ENCODE measurements around the gene SLMAP.

The SLMAP gene, protein sequence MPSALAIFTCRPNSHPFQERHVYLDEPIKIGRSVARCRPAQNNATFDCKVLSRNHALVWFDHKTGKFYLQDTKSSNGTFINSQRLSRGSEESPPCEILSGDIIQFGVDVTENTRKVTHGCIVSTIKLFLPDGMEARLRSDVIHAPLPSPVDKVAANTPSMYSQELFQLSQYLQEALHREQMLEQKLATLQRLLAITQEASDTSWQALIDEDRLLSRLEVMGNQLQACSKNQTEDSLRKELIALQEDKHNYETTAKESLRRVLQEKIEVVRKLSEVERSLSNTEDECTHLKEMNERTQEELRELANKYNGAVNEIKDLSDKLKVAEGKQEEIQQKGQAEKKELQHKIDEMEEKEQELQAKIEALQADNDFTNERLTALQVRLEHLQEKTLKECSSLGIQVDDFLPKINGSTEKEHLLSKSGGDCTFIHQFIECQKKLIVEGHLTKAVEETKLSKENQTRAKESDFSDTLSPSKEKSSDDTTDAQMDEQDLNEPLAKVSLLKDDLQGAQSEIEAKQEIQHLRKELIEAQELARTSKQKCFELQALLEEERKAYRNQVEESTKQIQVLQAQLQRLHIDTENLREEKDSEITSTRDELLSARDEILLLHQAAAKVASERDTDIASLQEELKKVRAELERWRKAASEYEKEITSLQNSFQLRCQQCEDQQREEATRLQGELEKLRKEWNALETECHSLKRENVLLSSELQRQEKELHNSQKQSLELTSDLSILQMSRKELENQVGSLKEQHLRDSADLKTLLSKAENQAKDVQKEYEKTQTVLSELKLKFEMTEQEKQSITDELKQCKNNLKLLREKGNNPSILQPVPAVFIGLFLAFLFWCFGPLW

DNA sequence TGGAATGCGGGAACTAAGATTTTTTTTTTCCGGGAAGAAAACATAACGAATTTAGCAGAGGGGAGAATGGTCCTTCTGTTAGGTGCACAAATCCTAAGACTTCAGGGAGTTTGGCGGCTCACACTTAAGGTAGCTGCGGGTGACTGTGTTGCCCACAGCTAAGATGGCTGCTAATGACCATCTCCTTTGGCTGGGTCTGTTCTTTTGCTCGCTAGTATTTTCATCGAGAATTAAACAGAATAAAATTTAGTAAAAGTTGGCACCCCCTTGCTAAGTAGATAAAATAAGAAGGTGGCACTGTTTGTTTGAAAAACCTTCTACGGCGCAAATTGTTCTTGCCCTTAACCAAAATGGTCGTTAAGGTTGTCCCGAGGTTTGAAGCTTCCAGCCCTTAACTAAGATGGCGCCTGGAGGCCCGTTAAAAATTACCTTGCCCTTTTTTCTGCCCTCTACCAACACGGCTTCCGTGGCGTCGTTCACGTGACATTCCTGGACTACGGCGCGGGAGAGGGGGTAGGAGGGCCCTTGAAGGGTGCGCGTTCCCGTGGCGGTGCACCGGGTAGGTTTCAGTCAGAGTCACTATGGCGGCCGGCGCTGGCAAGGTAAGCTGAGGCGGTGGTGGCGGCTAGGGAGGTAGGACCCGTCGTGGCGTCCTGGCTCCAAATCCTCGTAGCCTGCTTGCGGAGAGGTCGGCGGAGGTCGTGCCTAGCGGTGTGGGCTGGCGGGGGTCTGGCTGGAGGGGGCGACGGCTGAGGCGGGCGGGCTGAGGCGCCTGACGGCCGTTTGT lies at the start of gene SLMAP:
Gene SLMAP (plus strand): TSS at position 569 of the 787 bp plus-strand sequence. CDS start 1,343 bp downstream, outside the sequence.
- DNase-seq, result peak; percentile 80

DNA sequence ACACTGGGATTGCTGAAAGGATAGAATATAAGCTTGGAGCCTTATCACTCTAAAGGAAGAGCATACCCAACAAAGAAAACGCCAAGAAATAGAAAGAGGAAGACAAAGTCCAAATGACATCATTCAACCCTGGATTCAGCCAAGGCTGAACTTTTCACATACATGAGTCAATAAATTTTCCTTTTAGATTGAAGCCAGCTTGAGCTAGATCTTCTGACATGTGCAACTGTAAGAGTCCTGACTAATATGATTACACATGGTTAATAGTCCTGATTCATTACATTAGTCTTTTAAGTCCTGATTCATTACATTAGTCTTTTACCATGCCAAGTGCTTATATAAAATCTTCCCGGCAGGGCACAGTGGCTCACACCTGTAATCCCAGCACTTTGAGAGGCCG lies 49.6 kb upstream of the SLMAP start:
- DNase-seq, result no peak

DNA sequence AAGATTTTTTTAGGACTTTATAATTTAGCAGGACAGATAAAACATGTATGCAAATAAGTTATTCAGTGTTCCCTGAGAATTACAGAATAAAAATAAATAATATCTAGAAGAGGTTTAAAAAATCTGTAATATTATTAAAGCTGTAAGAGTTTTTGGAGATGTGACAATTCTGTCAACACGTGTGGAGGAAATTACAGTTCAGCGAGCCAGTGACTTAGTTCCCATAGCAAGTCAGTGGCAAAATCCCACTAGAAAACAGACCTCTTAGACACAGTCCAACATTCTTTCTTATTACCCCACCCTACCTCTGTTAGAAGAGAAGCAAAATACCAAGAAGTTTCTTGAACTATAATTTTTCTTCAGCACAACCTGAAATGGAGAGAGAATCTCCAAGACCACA lies 47.1 kb upstream of the SLMAP start:
- no peak for DNase-seq

DNA sequence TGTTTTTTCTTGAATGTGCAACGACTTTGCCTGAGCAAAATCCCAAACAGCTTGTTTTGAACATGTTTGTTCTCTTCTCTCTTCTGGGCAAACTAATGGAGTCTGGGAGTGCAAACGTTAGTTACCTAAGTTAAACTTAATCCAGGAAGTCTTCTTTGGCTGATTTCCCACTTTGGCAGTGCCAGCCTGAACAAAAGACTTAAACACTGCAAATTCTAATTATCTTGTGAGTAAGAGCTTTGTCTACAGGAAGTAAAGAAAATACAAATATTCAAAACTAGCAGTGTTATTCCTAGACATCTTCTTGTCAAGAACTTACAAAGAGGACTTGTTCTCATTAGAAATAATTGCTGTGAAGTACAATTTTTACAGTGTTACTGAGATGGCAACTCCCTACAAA lies 46.5 kb upstream of the SLMAP start:
- no peak for DNase-seq

DNA sequence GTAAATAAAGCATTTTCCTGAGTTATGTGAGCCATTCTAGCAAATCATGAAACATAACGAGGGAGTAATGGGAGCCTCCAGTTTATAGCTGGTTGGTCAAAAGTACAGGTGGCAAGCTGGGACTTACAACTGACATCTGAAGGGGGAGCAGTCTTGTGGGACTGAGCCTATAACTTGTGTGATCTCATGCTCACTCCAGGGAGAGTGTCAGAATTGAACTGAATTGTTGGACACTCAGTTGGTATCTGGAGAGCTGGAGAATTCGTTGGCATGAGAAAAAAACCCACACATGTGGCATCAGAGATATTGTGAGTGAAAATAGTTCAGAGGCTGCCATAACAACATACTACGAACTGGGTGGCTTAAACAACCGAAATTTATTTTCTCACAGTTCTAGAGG lies 40.4 kb upstream of the SLMAP start:
- DNase-seq, result no peak

DNA sequence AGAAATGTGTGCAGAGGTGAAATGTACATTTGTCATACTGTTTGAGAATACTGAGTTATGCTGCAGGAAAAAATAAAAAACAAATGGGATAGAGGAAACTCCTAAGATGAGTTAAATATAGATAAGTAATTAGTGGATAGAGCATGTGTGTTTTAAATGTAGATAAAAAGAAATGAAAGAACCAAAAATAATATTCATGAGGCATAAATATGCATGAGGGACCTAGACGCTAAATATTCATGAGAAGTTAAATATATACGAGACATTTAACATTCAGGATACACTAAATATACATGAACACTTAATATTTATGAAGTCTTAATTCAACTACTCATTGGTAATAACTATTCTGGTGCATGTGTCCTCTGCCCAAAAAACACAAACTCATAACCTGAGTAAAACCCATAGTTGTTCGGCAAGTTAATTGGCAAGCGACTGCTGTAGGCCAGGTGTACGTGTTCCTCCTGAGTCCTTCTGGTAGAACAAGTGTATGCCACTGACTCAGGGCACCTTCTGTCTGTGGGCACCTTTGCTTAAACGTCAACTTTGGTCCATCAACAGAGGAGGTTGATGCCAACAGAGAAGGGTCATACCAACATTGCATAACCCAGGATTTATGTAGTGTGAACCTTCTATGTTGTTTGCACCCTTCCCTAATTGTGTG lies 38.8 kb upstream of the SLMAP start:
- no peak for DNase-seq

DNA sequence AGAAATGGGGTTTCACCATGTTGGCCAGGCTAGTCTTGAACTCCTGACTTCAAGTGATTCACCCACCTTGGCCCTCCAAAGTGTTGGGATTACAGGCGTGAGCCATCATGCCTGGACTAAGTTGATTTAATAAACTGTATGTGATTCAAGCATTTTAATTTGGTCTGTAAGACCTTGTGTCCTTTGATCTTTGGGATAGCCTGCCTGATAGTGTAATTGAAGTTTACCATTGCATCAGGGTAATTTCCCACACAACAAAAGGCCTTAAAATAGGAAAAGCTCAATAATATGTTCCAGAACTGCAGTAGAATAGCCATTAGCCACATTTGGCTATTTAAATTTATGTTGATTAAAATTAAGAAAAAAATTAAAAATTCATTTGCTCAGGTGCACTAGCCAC lies 38.0 kb upstream of the SLMAP start:
- DNase-seq, result no peak

DNA sequence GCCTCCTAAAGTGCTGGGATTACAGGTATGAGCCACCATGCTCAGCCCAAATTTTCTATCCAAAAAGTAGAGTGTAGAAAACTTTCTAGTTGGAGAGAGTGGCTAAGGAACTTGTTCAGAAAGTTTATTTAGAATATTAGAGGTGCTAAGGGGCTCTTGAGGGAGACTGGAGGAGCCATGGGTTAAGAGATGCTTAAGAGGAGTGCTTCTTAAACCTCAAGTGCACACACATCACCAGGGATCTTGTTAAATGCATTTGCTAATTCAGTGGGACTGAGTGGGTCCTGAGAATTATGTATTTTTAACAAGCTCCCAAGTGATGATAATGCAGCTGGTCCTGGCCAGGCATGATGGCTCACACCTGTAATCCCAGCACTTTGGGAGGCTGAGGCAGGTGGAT lies 29.7 kb upstream of the SLMAP start:
- no peak for DNase-seq

DNA sequence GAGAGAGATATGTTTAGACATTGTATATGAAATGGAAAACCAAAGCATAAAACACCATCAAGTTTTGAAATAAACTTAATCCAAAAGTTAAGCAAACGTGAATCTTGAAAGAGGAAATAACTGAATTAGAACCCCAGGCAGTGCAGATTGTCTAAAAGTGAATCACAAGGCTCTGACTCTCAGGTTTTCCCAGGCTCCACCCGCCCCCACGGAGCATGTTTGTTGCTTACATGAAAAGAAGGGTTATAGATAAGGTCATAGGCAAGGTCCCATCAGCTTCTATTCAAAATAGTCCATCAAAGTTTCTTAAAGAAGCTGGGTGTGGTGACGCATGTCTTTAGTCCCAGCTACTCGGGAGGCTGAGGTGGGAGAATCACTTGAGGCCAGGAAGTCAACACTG lies 29.0 kb upstream of the SLMAP start:
- DNase-seq, result no peak

DNA sequence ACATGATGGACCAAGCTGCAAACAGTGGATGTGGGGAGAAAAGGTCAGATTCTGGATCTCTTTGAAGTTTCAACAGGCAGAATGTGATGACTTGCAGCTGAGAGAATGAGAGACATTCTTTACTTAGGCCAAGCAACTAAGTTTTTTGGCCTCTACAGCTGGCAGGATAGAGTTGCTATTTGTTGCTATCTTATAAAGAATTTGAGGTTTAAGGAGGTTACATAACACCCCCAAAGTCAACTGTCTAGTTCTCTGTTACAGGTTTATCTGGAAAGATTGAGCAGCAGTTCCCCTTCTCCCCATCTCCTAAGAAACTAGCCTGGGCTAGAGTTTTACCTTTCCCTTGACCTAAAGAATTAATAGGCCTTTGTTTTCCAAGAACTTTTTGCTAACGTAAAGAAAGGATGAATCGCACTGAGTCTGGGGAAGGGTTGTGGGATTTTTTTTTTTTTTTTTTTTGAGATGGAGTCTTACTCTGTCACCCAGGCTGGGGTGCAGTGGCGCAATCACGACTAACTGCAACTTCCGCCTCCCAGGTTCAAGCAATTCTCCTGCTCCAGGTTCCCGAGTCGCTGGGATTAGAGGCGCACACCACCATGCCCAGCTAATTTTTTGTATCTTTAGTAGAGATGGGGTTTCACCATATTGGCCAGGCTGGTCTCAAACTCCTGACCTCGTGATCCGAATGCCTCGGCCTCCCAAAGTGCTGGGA lies 26.6 kb upstream of the SLMAP start:
- no peak for DNase-seq

DNA sequence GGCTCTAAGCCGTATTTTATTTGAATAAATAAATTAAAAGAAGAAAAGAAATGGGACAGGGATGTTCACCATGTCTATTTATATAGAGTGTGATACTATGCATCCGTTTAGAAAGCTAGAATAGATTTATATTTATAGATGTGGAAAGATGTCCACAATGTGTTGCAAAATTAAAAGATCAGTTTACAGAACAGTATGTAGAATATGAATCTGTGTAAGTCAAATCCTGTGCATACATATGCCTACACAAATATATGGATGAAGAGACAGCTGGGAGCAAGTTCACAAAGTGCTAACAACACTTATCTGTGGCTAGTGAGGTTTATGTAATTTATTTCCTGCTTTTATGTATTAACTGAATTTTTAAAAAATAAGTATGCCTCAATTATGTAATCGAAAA lies 25.4 kb upstream of the SLMAP start:
- DNase-seq, result no peak

DNA sequence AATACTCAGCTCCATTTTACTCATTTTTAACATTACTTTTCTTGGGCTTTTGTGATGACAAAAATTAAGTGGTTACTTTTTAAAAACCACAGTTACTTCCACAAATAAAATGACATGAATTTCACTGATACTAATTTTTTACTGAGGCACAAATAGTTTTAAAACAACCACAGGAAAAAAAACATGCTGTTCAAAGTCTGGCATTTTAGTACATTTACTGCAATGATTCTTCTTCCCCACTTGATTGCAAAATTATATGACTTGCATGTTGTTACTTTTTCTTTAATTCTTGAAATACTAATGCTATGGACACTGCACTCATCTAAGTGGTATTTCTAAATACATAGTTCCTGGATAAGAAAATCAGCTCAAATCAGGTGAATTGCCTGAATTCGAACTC lies 24.8 kb upstream of the SLMAP start:
- DNase-seq, result no peak

DNA sequence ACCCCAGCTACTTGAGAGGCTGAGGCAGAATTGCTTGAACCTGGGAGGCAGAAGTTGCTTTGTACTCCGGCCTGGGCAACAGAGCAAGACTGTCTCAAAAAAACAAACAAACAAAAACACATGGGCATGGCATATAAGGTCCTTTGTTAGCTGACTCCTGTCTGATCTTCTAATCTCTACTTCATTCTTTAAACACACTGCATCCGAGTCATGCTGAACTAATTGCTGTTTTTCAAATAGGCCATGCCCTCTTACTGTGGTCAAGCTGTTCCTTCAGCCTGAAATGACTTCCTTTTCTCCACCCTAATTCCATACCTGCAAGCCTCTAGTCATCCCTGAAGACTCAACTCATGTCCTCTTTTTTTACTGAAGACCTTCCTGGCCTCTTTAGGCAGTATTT lies 22.3 kb upstream of the SLMAP start:
- no peak for DNase-seq

DNA sequence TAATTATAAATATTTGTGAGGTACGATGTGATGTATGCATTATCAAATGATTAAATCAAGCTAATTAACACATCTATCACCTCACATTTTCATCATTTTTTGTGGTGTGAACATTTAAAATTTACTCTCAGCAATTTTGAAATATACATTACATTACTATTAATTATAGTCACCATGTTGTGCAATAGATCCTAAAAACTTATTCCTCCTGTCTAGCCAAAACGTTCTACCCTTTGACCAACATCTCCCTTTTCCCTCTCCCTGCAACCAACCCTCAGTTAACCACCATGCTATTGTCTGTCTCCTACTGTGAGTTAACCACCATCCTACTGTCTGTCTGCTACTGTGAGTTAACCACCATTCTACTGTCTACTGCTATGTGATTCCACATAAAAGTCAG lies 20.7 kb upstream of the SLMAP start:
- DNase-seq, result no peak

DNA sequence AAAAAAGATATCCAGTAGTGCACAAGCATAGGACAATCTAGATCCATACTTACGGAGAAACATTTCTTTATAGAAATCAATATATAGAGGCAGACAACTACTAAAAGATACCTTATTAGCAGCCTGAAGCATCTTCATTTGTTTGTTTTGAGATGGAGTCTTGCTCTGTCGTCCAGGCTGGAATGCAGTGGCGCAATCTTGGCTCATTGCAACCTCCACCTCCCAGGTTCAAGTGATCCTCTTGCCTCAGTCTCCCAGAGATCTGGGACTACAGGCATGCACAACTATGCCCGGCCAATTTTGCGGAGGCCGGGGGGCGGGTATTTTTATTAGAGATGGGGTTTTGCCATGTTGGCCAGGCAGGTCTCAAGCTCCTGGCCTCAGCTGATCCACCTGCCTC lies 18.3 kb upstream of the SLMAP start:
- DNase-seq, result no peak

DNA sequence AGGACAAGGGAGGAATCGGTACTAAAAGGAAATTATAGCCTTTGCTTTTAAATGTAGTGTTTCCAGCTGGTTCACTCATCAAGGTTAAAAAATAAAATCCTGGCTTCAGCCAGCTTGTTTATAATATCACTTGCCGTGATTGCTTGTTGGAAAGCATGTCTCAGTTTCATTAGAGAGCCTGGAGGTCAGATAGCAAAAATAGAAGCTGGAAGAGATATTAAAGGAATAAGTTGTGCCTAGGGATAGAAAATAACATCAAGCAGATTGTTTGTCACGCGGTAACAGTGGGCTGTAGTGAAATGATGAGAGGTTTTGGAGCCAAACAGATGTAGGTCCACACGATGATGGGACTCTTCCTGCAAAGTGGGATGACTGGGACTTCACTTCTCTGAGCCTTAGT lies 17.7 kb upstream of the SLMAP start:
- DNase-seq, result no peak

DNA sequence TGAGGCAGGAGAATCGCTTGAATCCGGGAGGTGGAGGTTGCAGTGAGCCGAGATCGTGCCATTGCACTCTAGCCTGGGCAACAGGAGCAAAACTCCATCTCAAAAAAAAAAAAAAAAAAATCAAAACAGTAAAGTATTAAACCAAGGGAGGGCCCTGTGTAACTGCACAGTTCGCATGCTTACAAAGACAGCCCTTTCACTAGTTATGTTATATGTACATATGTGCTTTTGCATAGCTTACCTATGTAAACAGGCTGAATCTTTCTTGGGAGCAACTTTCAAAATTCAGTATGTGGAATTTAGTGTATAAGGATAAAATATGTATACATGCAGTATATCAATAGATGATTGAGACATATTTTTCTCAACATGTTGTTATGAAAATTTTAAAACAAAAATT lies 16.1 kb upstream of the SLMAP start:
- no peak for DNase-seq

DNA sequence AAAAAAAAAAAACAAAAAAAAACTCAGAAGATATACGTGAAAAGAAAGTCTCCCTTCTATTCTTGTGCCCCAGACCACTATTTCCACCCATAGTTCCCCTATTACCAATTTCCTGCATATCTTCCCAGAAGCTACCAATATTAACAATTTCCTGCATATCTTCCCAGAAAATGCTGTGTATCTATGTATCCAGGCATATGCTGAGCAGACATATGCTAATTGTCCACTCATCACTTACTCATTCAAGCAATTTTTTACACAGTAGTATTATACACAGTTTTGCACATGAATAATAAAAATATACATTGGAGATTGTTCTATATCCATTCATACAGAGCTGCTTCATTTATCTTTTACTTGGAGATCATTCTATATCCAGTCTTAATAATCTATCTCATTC lies 12.6 kb upstream of the SLMAP start:
- DNase-seq, result no peak

DNA sequence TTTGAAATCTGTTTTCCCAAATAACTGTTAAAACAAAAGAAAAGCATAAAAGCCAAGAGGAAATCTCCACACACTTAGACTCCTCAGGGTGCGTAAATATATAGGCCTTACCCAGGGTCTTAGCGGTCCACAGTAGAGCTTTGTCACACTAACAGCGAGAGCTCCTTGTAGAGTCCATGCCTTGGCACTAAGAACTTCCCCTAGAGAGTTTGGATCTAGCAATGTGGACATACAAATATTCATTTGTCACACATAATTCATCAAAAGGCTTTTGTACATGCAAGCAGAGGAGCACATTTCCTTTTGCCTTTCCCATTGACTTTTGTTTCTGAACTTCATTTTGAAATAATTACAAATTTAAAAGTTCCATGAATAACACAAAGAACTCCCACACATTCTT lies 11.0 kb upstream of the SLMAP start:
- DNase-seq, result no peak

DNA sequence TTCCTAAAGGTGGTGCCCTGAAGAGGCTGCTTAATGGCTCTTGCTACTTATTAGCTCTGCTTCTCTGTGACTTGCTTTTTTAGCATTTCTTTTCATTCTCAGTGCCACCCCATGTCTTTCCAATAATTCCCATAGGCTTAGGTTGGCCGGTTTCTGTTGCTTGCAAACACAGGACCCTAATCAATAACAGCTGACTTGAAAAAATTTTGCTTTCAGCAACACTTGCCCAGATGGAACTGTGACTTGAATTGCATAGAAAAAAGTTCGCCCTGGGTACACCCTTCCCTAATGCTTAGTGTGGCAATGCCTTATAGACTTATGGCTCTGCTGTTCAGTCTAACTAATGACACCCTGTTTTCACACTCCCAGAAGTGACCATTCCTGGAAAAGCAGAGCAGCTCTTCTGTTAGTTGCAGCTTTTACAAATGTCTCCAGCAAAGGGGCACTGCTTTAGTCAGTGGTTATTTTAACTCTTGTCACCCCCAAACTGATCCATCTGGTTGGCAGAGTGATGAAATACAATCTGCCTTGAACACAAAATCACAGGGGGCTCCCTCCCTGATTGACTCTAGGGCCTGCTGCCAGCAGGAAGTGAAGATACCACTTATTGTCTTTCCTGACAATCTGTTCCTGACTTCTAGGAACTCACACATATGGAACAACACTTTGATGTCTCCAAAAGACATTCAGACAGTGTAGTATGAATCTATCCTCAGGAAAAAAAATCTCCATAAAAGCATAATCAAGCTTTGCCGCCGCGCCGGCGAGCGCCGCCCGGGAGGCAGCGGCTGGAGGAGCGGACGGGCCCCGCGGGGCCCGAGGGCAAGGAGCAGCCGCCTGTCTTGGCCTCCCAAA lies 9.7 kb upstream of the SLMAP start:
- DNase-seq, result no peak

DNA sequence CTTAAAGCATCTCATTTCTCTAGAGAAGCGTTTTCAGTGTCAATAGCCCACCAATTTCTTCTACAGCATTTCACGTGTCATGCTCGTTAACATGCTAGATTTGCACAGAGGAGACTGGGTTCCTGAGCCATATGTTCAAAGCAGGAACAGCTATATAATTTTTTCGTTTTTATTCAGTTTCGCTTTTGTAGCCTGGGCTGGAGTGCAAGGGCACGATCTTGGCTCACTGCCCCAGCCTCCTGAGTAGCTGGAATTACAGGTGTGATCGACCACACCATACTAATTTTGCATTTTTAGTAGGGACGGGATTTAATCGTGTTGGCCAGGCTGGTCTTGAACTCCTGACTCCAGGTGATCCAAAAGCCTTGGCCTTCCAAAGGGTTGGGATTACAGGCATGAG lies 6.6 kb upstream of the SLMAP start:
- DNase-seq, result no peak

Data from NCI-H748 treated with DMSO at 0.1 percent for 48 hours (cell line).